ENCODE measurements around the gene CELF2.
A peak's percentile ranks its signal among the peaks of the same experiment; 100 is the strongest.
"Not testable (repeated sequence)": the region's sequence is repeated elsewhere in the genome, so short reads cannot be mapped to it uniquely, and the experiment has no call there.

The CELF2 gene

GRCh38 chr10:11017570-11018431 is at the start of gene CELF2:
TSS of gene CELF2 (plus strand) at chr10:11017872. CDS start at chr10:11018090, 218 bp downstream.
- peak; percentile 84 for DNase-seq

- DNase-seq: no peak
These were observed 49.4 kb upstream of the CELF2 start for GRCh38 chr10:10968257-10968588.

DNA sequence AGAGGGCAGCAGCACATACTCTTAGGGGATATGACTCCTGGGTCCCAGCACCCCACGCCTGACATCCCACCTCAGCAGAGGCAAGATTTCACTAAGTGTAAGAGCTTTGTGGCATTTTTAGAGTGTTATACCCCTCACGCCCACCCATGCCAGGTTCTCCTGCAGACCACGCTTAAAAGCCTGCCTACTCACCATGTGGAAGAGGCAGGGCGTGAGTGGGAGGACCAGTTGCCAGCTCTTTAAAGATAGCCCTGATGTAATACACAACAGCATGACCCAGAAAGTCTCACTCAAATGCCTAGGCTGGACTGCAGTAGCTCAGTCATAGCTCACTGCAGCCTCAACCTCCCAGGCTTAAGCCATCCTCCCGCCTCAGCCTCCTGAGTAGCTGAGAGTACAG is 44.4 kb upstream of the CELF2 start:
- DNase-seq: no peak

GRCh38 chr10:10975647-10976046 is 42.0 kb upstream of the CELF2 start:
- no peak for DNase-seq

GRCh38 chr10:10976652-10977051 is 41.0 kb upstream of the CELF2 start:
- no peak for DNase-seq

GRCh38 chr10:10977226-10977956 is 40.3 kb upstream of the CELF2 start:
- DNase-seq: no peak

- DNase-seq: no peak
These were observed 39.7 kb upstream of the CELF2 start for GRCh38 chr10:10977978-10978377.

DNA sequence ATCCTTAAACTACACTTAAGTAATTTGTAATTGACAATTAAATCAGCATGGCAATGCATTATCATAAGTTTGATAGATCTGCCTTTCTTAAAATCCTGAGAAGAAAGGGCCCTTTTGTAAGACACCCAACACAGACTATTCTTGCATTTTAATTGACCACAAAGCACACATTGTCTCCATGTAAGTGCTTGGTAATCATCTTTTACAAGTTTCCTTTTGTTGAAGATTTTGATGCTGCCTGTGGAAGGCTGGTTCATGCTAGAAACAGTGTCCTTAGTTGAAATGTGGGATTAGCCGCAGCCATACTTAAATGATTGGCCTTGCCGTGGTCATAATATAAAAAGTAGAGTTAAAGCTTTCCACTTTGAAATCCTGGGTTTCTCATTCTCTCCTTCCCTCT is 32.3 kb upstream of the CELF2 start:
- DNase-seq: peak; percentile 40

DNA sequence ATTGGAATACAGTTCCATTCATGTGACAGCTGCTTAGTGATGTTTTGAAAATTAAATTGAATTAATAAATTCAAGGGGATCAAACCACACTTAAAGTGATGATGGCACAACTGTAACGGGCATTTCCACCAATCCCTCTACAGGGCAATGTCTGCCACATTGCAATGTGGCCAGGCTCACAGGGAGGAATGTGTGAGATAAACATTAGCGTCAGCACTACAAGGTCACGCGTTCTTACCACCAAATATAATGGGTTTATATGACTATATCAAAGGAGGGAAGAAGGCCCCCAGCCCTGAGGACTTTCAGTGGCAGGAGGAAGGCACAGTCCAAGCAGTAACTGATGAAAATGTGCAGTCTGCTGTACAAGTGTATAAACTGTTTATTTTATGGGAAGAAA is 31.1 kb upstream of the CELF2 start:
- DNase-seq: no peak

DNA sequence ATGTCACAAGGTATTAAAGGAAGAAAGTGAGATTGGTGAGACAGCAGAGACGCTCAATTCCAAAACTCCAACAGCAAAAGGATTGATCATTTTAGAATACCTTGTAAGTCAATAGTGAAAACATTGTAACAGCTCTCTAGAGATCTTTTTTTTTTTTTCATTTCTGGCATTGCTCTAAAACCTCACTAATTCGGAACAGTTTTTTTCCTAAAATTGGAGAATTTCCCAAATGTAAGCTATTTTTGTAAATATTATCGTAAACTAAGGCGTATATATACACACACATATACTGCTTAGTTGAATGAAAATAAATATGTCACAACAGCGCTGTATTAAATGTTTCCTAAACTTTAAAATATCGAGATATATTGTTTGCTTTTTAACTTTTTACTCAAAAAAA is 30.6 kb upstream of the CELF2 start:
- no peak for DNase-seq

- DNase-seq: no peak
These were observed 28.0 kb upstream of the CELF2 start for GRCh38 chr10:10989669-10990068.

DNA sequence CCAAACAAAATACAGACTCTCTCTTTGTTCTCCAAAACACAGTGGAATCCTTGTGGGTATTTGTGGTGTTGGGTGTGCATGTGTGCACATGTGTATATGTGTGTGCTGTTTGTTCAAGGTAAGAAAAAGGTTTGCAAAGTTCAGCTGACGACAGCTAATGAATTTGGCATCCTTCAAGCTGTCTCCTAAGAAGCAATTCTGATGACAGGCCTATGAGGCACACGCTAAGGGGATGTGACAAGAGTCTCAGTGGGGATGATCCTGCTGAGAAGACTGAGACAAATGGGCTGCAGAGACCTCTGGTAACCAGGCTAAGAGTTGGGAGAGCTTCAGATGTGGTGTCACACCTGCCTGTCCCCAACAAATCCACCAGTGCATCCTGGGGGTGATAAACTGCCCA is 26.5 kb upstream of the CELF2 start:
- peak; percentile 21 for DNase-seq

GRCh38 chr10:10992072-10992471 is 25.6 kb upstream of the CELF2 start:
- no peak for DNase-seq

- DNase-seq: no peak
These were observed 24.5 kb upstream of the CELF2 start for GRCh38 chr10:10992961-10993714.

- no peak for DNase-seq
These were observed 23.9 kb upstream of the CELF2 start for GRCh38 chr10:10993785-10994184.

GRCh38 chr10:10994360-10994759 is 23.3 kb upstream of the CELF2 start:
- DNase-seq: no peak

- DNase-seq: no peak
These were observed 22.6 kb upstream of the CELF2 start for GRCh38 chr10:10995120-10995519.

DNA sequence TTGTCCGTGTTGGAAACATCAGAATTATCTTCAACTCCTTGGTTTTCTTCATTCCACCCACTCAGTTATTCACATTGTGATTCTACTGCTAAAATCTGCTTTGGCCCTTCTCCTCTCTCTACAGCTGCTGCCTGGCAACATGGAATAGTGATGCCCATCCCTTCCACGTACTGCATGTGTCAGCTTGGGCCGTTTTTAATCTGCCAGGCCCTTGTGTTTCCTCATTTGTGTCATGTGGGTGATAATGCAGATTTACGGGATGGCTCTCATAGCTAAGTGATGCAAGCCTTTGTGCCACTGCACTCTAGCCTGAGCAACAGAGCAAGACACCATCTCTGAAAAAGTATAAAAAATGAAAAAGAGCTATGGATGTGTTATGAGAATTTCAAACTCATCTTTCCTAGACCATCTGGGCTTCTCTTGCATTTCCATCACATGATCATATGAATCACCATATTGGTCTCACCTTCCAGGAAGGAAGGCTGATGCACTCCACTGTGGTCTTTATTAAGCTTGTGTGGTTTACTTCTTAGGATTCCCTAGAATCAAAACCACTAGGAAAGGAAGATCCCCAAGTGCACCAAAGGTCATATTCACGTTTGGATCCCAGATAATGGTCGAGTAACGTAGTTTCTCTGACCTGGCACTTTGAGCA is 20.6 kb upstream of the CELF2 start:
- DNase-seq: no peak

GRCh38 chr10:10999501-10999900 is 18.2 kb upstream of the CELF2 start:
- DNase-seq: not testable (repeated sequence)

GRCh38 chr10:11002485-11002884 is 15.2 kb upstream of the CELF2 start:
- no peak for DNase-seq

DNA sequence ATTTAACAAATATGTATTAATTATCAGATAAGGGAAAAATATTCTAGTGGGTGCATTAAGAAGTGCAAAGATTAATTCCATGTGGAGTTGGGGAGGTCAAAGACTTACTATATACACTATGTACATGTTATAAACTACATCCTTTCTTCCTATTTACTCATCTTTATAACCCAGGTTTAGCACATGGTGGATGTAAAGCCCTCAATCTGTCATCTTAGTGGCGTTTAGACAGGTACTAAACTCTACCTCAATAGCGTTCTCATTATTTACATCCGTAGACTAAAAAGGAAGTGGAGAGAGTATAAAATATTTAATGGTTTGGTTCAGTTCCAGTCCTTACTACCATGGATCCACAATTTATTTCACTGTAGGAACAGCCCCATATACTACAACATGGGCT is 14.8 kb upstream of the CELF2 start:
- DNase-seq: no peak

DNA sequence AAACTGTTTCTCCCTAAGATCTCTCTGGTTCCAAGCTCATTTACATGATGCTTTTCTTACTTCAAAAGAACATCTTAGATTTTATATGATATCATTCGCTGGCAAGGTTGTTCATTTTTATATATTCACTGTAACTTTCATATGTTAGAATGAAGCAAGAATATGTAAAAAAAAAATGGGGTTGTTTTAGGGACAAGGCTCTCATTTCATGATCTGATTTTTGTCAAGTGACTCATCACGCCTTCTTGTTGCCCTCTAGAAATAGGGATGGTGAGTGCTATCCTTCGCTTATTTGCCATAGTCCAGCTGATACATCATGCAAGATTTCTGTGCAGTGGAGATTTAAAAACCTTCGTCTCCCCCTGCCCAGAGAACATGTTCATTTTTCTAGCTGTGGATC is 14.0 kb upstream of the CELF2 start:
- no peak for DNase-seq

Data from eye (tissue), 1 donor.